GM18520 (cell line): ENCODE data around the gene TMCC2.
A peak's percentile ranks its signal among the peaks of the same experiment; 100 is the strongest.

Experiments used
- ATAC-seq: cut with Tn5 transposase; IDR thresholded peaks from one replicate; pipeline ENCODE4 v1.9.1; 2021; ENCODE audit not compliant: unreplicated experiment

Gene TMCC2

DNA sequence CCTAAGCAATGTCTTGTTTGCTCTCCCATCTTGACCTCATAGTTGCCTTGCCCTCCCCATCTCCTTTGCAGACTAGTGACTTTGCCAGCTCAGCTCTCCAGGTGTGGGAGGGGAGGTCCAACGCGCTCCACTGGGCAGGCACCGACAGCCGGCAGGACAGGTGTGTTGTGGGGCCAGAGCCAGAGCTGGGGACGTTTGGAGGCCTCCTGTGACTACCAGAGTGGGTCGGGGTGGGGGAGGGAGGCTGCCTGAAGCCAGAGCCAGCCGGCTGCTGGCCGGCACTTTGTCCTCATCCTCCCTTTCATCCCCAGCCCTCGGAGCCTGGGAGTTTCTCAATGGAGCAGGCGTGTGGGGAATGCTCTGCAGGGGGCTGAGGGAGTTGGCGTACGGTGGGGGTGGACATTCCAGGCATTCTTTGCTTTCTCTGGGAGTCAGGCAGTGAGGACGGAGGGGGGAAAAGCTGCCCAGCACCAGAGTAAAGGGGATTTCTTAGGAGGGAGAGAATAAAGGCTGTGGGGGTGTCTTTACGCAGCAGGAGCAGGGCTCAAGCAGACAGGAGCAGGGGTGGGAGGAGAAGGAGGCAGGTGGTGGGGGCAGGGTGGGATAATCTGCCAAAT is 73.6 kb downstream of the TMCC2 start:
- ATAC-seq: no peak

DNA sequence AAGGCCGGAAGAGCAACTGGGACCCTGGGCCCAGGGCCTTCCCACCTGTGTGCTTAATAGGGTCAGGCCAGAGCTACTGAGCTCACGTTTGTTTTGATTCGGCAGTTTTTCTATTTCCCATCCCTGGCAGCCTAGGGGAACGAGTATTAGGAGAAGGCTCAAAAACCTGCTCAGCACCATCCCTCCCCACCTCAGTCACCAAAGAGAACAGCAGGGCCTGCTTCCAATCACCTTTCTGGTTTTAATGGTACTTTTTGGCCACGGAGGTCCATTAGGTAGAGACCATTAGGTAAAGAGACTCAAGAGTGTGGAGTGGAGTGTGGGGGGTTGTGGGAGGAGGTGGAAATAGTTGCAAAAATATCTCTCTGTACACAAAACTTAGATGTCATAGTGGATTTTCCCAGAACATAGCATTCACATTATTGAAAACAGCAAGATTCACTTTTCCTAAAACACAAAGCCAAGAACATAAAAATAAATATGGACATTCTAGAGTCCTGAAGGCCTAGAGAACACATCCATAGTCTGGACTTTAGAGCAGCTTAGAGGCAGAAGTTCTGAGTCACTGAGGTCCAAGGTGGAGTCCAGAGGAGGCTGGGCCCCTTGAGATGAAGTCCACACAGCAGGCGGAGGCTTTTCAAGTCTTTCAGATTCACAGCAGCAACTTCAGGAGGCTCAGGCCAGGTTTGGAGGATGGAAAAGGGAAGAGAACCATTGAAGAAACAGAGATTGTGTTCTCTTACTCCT is 74.3 kb downstream of the TMCC2 start:
- ATAC-seq: no peak

DNA sequence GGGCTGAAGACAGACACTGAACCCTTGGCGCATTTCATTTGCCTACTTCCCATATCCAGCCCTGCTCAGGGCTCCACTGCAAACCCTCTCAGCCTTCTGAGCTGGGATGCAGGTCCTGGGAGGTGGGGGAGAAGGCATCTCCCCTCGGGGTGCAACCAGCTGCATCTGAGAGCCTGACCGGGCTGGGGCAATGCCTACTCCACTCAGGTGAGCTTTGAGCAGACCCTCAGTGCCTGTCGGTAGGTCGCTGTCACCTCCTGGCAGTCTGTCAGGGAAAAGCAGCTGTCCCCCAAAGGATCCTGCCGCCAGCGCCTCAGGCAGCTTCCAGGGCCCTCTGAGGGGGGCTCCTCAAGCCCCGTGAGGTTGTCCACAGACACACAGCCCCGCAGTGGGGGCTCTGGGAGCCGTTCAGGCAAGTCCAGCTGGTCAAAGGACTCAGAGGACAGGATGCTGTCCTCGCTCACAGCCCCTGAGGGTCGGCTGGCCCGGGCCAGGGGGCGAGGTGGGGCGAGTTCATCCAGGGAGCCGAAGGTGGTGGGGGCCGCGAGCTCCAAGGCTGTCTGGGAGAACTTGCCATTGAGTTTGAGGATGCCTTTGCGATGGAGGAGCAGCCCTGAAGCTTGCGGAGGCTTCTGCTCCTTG is 75.6 kb downstream of the TMCC2 start:
- no peak for ATAC-seq

DNA sequence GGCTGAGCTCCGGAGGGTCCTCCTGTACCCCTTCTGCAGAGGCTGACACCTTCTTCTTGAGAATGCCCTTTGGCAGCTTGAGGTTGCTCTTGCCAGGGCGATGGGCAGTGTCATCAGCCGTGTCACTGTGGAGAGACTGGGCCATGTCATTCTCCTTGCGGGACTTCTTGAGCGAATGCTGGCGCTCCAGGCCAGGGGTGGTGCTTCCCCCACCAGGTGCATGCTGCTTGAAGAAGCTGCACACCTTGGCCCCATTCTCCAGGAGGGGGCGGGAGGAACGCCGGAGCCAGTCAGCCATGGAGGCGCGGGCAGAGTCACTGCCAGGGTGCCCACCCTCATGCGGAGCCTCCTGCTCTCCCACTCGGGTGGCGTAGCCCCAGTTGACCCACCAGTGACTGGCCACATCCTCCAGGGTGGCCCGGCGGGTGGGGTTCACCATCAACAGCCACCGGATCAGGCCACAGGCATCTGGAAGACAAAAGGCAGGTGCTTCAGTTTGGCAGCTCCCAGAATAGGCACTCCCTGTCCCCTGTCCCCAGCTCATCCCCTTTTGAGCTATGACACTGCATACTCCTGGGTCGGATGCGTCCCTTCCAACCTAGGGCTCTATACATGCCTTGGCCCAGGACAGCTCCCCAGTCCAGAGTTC is 76.4 kb downstream of the TMCC2 start:
- no peak for ATAC-seq

DNA sequence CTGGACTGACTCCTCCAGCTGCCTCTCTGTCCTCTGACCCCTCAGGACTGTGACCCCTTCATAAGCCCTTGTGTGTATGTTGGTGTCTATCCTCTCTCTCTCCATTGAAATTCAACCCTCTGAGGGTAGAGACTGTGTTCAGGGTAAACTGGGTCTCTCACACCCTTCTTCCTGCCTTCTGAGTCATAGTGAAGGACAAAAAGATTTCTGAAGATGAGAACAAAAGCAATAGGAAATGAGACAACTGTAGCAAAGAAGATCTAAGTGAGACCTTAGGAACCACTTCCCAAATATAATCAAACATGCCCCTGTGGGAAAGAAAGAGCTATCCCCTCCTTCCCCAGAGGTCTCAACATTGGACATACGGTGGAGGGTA is 76.9 kb downstream of the TMCC2 start:
- ATAC-seq: no peak

DNA sequence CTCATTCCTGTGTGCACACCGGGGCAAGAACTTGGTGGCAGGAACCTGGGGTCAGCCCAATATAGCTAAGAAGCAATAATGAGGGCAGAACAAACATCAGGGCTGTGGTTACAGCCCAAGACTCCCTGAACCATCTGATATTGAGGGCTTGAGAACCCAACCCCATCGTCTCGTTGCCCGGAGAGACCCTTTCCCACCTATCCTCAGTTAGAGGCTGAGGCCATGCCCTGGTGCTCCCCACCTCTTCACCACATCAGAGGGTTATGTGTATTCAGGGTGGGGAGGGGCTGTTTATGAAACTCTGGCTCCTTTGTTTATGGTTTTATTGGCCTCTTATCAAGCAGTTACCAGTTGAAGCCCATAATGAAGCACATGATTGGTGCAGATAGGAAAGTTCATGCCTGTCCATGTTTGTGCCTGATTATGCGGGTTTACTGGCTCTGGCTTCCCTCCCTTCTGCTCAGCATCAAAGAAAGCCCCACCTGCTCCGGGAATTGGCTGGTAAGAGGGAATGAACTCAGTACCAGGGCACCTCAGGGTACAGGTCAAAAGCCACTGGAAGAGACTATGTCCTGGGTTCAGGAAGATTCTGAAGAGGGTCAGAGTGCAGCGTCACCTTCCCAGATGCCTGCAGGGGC is 79.3 kb downstream of the TMCC2 start:
- ATAC-seq: no peak

DNA sequence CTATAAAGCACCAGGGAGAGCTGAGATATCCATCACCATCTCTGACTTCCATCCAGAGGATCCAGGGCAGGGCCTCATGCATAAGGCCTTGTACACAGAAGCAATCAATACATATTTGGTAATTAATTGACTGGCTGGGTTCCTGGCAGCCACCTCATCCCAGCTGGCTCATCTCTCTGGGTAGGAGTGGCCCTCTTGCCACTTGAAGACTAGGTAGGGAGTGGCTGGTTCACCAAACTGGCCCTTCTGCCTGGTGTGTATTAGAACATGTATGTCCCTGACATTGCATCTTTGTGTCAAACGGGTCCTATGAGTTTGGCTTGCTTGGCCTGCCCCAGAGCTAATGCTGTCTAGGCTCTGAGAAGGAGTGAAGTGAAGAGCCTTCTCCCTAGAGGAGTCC is 82.0 kb downstream of the TMCC2 start:
- no peak for ATAC-seq

DNA sequence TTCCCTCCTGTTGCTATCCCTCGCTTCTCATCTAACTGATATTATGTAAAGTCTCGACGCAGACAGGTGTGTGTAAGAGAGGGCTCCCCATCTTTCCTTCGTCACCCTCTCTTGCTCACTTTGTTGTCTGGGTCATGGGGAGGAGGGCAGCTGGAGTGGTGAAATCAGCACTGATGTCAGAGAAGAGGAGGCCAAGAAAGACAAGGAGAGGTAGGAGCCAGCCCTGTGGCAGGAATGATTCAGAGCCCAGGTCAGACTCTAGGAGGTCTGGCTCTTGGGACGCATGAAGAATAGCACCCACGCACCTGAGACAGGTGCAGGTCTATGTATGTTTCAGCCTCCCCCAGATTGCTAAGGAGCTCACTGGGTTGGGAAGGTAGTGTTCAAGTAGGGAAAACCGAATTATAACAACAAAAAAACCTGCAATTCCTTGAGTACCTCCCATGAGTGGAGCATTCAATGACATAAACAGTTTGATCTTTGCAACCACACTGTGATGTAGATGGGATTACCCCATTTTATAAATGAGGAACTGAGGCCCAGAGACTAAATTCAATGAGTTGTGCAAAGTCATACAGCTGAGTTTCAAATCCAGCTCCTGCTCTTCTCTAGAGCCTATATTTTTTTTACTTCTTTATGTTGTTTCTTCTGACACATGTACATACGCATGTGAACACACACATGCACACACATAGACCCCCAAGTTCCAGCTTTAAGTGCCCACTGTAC is 83.4 kb downstream of the TMCC2 start:
- ATAC-seq: no peak

DNA sequence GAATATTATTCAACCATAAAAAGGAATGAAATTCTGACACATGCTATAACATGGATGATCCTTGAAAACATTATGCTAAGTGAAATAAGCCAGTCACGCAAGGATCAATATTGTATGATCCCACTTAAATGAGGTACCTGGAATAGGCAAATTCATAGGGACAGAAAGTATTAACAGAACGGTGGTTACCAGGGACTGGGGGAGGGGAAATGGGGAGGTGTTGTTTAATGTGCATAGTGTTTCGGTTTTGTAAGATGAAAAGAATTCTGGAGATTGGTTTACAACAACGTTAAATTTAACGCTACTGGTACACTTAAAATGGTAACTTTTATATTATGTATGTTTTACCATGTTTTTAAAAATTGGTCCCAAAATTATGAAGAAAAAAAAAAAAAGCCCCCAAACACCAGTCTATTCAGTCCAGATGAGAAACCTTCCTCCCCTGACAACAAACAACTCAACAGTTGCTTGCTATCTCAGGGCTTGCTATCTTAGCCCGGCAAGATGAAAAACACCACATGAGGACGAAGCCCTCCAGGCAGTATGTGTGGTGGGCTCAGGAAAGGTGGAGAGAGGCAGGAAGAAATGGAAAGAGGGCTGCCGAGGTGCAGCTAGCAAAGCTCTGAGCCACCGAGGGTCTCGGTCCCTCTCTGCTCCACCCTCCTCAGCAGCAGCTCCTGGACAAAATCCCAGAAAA is 85.3 kb downstream of the TMCC2 start:
- no peak for ATAC-seq

DNA sequence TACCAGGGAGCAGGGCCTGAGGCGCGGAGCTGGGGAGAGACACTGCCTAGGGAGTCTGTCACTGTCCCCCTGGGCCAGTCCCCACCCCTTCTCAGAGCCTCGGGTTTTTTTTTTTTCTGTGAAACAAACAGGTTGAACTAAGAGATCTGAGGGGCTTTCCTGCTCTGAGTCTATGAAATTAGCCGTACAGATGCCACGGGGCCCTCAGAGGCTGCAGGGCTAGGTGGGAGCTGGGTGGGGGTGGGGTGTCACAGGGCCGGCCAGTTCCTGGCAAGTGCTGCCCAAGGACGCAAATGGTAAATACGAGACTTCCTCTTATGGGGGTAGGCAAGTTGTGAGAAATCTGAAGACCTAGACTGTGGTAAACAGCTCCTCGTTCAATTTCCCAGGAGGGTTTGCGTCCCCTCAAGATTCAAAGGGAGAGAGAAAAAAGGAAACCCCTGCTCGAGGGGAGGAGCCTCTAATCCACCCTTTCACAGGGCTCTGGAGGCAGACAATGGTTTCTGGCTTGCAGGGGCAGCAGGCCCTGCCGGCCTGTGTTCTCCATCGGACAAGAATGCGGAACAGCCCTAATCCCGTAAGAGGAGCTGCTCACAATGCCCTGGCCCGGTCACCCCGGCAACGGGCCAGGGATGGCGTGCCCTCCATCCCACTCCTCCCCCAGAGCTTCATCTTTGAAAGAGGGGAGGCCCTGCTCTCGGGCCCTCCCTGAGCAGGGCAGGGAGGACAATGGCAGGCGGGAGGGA is 86.0 kb downstream of the TMCC2 start:
- ATAC-seq: peak; percentile 51

DNA sequence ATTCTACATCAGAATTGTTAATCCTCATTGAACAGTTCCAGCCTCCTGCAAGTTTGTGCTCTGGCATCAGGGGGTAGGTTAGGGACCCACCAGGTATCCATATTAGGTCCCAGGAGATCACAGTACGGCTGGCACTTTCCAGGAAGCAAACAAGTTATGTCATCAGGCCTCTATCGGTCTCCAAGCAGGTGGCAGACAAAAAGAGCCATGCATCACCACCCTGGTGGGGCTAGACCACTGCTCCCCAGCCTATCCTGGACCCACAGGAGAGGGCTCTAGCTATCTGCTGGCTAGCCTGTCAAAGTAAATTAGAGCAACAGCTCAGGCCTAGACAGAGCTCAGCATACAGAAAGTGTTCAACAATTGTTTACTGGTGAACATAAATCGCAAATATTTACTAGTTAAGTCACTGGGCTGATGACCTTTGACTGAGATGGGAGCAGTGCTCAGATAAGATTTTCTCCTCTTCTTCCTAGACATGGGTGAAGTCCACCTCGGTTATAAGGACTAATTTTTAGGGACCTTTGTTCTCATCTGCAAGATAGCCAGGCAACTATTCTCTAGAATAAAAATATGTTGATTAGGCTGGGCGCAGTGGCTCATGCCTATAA is 87.4 kb downstream of the TMCC2 start:
- ATAC-seq: no peak

DNA sequence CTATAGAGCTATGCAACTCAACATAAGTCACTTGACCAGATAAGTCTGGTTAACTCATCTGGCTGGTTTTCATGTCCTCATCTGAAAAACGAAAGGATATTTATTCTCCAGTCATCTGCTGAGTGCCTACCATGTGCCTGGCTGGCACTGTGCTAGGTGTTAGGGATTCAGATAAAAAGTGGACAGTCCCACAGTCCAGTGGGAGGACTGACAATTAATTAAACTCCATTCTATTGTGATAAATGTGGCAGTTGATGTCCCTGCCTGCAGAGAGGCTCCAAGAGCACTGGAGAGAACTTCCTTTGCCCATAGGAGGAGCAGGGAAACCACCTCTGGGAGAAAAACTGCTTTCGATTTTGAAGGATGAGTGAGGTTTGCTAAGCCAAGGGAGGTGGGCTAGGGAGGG is 88.4 kb downstream of the TMCC2 start:
- ATAC-seq: no peak

DNA sequence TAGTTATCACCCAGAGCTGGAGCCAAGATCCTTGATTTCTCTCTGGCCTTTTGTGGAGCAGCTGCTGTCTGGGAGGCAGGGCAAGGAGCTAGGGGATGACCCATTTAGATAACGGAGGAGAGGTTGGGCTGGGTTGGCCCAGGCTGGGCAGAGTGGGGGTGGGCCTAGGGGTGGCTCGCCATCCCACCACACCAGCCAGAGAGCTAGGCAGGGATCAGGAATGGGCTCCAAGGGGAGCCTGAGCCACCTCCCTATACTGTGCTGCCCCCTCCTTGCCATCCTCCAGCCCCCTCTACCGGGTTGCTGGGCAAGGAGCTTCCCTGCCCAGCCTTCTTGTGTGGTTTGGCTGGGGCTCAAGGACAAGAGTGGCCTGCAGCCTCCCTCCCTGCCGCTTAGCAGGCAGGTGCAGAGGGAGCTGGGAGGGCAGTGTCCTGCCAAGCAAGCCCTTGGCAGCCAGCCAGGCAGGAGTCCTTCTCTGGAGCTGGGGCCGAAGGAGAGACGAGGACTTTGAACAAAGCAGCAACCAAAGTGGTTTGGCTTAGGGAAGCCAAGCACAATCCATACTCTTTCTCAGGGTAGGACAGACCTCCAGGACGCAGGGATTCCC is 89.7 kb downstream of the TMCC2 start:
- ATAC-seq: no peak

DNA sequence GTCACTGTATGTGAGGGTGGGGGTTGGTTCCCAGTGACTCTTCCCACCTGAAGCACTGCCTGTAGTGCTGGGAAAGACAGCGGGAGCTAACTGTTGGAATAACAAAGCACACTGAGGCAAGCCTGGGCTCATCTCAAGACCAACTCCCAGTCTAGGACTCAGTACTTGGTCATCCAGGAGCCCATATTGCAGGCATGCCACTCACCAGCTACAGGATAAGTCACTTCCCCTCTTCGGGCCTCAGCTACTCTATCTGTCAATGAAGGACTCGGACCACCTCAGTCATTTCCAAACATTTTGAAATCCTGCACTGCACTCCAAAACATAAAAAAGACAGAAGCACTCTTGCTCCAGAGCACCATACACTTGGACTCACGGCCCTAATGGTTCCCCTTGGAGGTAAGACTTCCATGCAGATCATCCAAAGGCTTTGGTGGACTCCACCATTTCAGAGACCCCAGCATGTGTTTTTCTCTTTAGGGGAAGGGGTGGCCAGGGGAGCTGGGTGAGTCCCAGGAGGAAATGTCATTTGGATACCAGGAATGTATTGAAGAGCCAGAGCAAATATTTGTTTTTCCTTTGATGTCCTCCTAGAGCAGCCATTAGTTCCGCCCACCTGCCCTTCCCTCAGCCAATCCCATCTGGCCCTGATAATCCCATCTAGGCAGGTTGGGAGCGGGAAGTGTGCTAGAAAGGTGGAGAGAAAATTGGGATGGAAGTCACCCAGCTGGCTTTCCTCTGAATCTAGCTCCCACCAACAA is 90.7 kb downstream of the TMCC2 start:
- no peak for ATAC-seq

DNA sequence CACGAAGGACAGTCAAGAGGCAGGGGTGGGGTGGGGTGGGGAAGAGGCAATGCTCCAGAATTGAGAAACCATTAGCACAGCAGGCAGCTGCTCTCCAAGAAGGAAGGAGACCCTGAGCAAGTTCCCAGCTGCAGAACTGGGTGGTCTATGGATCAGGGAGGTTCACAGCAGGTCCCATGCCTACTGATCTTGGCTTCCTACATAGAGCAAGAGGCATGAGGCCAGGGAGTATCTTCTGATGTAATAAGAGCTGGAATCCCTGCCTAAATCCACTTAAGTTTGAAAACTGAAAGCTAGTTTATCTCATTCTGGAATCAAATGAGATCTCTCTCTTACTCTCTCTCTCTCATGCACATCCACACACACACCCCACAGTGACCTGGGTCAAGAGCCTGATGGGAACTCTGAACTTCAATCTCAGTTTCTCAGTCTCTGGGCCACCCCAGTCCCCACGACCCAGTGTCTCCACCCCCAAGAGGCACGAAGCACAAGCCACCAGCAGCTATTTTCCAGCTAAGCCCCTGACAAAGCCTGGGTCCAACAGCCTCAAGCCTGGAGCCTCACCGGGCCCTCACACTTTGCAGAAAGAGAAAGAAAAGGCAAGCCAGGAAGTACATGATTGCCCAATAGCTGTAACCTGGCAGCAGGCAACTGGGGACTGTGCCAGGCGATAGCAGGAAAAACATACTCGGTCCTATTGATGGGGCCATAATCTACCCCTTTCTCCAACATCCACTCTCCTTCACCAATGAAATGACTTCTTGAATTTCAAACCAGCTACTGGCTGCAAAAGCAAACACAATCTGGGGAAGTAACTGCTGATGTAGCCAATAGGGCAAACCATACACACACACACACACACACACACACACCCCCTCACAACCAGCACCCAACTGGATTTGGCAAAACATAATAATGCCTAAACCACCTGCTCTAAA is 91.6 kb downstream of the TMCC2 start:
- no peak for ATAC-seq

DNA sequence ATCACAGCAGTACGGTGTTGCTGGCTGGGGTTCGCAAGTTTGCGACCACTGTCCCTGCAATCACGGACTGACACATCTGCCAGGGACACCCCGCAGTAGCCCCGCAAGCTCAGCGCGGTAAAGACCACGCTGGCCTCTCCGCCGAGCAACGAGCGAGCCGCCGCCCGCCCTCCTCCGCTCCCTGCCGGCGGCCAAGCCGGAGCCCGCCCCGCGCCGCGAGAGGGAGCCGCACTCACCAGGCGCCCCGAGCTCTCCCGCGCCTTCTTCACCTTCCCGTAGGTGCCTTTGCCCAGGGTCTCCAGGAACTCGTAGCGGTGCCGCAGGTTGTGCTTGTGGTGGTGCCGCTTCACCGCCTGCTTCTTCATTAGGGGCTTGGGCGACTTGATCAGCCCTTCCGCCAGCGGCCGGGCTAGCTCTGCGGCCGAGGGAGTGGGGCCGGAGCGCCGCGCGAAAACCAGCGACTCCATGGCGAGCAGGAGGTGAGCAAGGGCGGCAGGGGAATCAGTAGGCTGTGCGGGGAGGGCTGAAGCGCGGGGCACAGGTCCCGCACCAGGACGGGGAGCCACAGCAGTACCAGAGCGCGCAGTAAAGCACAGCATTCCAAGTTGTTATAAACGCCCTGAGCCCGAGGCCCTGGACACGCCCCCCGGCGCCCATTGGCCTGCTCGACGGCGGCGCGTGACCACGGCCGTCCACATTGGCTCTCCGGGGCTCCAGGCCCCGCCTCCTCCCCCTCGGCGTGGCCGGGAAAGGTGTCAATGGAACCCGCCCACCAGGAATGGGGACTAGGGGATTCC is 93.6 kb downstream of the TMCC2 start, which contains the start of gene NUAK2:
Gene NUAK2, minus strand, starts transcription at position 584 of the 797 bp plus-strand sequence. Its CDS starts 117 bp downstream, at position 467.
- ATAC-seq: no peak
